PC-3 (cell line): ENCODE data around the gene ARHGAP12. TPM values are rescaled to one million over a fixed set of nuclear protein-coding genes. Genes with fewer than 3 reads are reported as not detected.

Experiments used
- ATAC-seq: fragments of 200-7000 bp; cut with Tn5 transposase; 2 replicates; pipeline ENCODE4 v1.9.1; 2020; ENCODE audit warnings: mild to moderate bottlenecking, moderate library complexity
- BruUV-seq: library from RNA; stranded (reverse); fragments of 400-500 nt; replicated peaks from 2 replicates; lab custom pipeline; 2021; lab: Mats Ljungman, UMichigan
- CTCF ChIA-PET: fragments of 300-600 bp; sonication (Branson Sonifier 250); formaldehyde crosslinking; loops from one replicate; lab custom pipeline; 2022; ENCODE audit warnings: antibody characterized with exemption; lab: Charles Lee
- POLR2A ChIA-PET: fragments of 300-600 bp; sonication (Branson Sonifier 250); formaldehyde crosslinking; loops from one replicate; lab custom pipeline; 2022; ENCODE audit warnings: antibody characterized with exemption; ENCODE audit not compliant: unreplicated experiment; lab: Charles Lee
- DNase-seq: peaks from one replicate; pipeline ENCODE4 v3.0.0-alpha.2; 2015
- H2AFZ ChIP-seq: fragments of 300-600 bp; sonication (generic); 2 replicates; pipeline ENCODE4 v1.6.0; 2016; ENCODE audit warnings: antibody characterized with exemption, low read length
- H3F3A ChIP-seq: fragments of 300-600 bp; sonication (generic); one replicate; pipeline ENCODE4 v1.6.0; 2017; ENCODE audit warnings: antibody characterized with exemption, low read length, control low read depth, mild to moderate bottlenecking; ENCODE audit not compliant: unreplicated experiment
- H3K27ac ChIP-seq: fragments of 300-600 bp; sonication (generic); 2 replicates; pipeline ENCODE4 v1.5.1; 2016; ENCODE audit warnings: mild to moderate bottlenecking, low read length
- H3K27me3 ChIP-seq: fragments of 300-600 bp; sonication (generic); 2 replicates; pipeline ENCODE4 v1.6.1; 2016; ENCODE audit warnings: low read length, mixed read lengths
- H3K36me3 ChIP-seq: fragments of 300-600 bp; sonication (generic); 2 replicates; pipeline ENCODE4 v1.6.1; 2016; ENCODE audit warnings: low read depth, mixed run types, low read length, mixed read lengths
- H3K4me1 ChIP-seq: fragments of 300-600 bp; sonication (generic); 2 replicates; pipeline ENCODE4 v1.5.1; 2016; ENCODE audit warnings: low read length; ENCODE audit not compliant: insufficient read depth
- H3K4me2 ChIP-seq: fragments of 300-600 bp; sonication (generic); 2 replicates; pipeline ENCODE4 v1.6.0; 2016; ENCODE audit warnings: low read length
- H3K4me3 ChIP-seq: fragments of 300-600 bp; sonication (generic); 2 replicates; pipeline ENCODE4 v1.5.1; 2016; ENCODE audit warnings: mild to moderate bottlenecking, low read length, mixed read lengths
- H3K79me2 ChIP-seq: fragments of 300-600 bp; sonication (generic); 2 replicates; pipeline ENCODE4 v1.6.1; 2017; ENCODE audit warnings: low read length, mixed read lengths
- H3K9ac ChIP-seq: fragments of 300-600 bp; sonication (generic); 2 replicates; pipeline ENCODE4 v1.6.0; 2016; ENCODE audit warnings: mild to moderate bottlenecking, low read length
- H3K9me2 ChIP-seq: fragments of 300-600 bp; sonication (generic); replicated peaks from 2 replicates; pipeline ENCODE4 v1.6.1; 2016; ENCODE audit warnings: mixed run types, low read length, mixed read lengths
- H3K9me3 ChIP-seq: fragments of 300-600 bp; sonication (generic); 2 replicates; pipeline ENCODE4 v1.6.1; 2016; ENCODE audit warnings: low read length, mixed read lengths
- H4K20me1 ChIP-seq: fragments of 300-600 bp; sonication (generic); 2 replicates; pipeline ENCODE4 v1.6.1; 2016; ENCODE audit warnings: low read length, mixed read lengths
- CTCF ChIP-seq: fragments of 300-600 bp; sonication (generic); conservative IDR thresholded peaks from 2 replicates; pipeline ENCODE4 v1.5.1; 2017; ENCODE audit warnings: antibody characterized with exemption, low read depth, mild to moderate bottlenecking, low read length
- EZH2 ChIP-seq: fragments of 300-600 bp; sonication (generic); IDR thresholded peaks from one replicate; pipeline ENCODE4 v1.6.1; 2017; ENCODE audit warnings: antibody characterized with exemption, mild to moderate bottlenecking, low read length; ENCODE audit not compliant: unreplicated experiment
- EZH2phosphoT487 ChIP-seq: fragments of 300-600 bp; sonication (generic); IDR thresholded peaks from 2 replicates; pipeline ENCODE4 v1.6.1; 2018; ENCODE audit warnings: mild to moderate bottlenecking, antibody characterized with exemption, low read length, borderline replicate concordance
- intact Hi-C: fragments of 100-400 bp; cut with micrococcal nuclease; formaldehyde crosslinking; loops from 2 replicates; pipeline ENCODE4 v1.9.0; 2023
- total RNA-seq: library from RNA; depleted of rRNA; stranded (reverse); fragments of >200 nt; gene quantifications from 2 replicates; pipeline ENCODE4 v1.2.3, GENCODE V29; 2014

The ARHGAP12 gene
- total RNA-seq, 1 experiment from 2014 or later = 16.6 TPM

GRCh38 chr10:31789555-31789954 lies 139.1 kb downstream of the ARHGAP12 start:
- ATAC-seq (no peak), DNase-seq (no peak)
- no TSS peak for BruUV-seq
- Histone ChIP-seq H3K27ac (no peak overlapping the region), H3K4me3 (no peak overlapping the region), H3K79me2 (no peaks in the 10 kb centered on the region), H3K4me2 (no peak overlapping the region), H3F3A (no peaks in the 10 kb centered on the region), H3K9me2 (no peaks in the 10 kb centered on the region), H3K36me3 (no peaks in the 10 kb centered on the region), H3K9me3 (no peaks in the 10 kb centered on the region), H4K20me1 (no peaks in the 10 kb centered on the region), H3K27me3 (no peaks in the 10 kb centered on the region), H2AFZ (no peak overlapping the region), H3K4me1 (no peaks in the 10 kb centered on the region), H3K9ac (no peak overlapping the region)
- intact Hi-C loops = no loop called here
- CTCF ChIA-PET = no interaction called here
- no peak for TF ChIP-seq CTCF
- no peak for TF ChIP-seq EZH2
- POLR2A ChIA-PET = no interaction called here

GRCh38 chr10:31782701-31783100 lies 145.9 kb downstream of the ARHGAP12 start:
- DNase-seq (no peak), ATAC-seq (no peak)
- Histone ChIP-seq H3K27me3 (no peaks in the 10 kb centered on the region), H3F3A (no peaks in the 10 kb centered on the region), H2AFZ (no peak overlapping the region), H4K20me1 (no peaks in the 10 kb centered on the region), H3K4me2 (no peak overlapping the region), H3K36me3 (no peaks in the 10 kb centered on the region), H3K9me3 (no peaks in the 10 kb centered on the region), H3K4me1 (no peaks in the 10 kb centered on the region), H3K9ac (no peak overlapping the region), H3K27ac (no peak overlapping the region), H3K4me3 (no peak overlapping the region), H3K9me2 (no peaks in the 10 kb centered on the region), H3K79me2 (no peaks in the 10 kb centered on the region)
- ChIA-PET CTCF (no interaction called here), POLR2A (no interaction called here)
- intact Hi-C loops = no loop called here
- TF ChIP-seq CTCF (no peak), EZH2phosphoT487 (no peak), EZH2 (no peak)
- BruUV-seq = no TSS peak

DNA sequence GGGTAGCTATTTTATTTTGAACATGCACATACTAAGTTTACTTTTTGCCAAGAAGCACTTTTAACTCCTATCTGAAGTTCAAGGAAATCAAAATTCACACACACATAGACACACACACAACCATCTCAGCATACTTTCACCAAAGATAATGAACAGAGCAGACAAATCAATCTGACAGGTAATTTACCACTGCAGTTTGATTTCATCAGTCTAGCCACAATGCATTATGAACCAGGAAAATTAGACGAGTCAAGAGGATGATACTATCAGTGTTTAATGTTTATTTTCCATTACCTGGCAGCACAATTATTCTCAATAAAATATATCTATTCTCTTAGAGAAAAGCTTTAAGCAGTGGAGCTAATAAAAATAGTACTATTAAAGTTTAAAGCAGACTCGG lies 147.9 kb downstream of the ARHGAP12 start:
- POLR2A ChIA-PET = no interaction called here

More for the DNA sequence above, 147.9 kb downstream of the ARHGAP12 start:
- no TSS peak for BruUV-seq
- TF ChIP-seq CTCF = no peak
- TF ChIP-seq EZH2phosphoT487 = no peak
- TF ChIP-seq EZH2 = no peak
- H3K9me3 ChIP-seq = no peaks in the 10 kb centered on the region
- H3F3A ChIP-seq = no peaks in the 10 kb centered on the region
- H4K20me1 ChIP-seq = no peaks in the 10 kb centered on the region
- DNase-seq = no peak
- no peak overlapping the region for H3K27ac ChIP-seq
- no peaks in the 10 kb centered on the region for H3K79me2 ChIP-seq
- CTCF ChIA-PET = no interaction called here
- ATAC-seq = no peak
- H3K36me3 ChIP-seq = no peaks in the 10 kb centered on the region
- peak overlapping the region; percentile 37; the same call in 1 of the 2 replicates for H2AFZ ChIP-seq
- H3K9me2 ChIP-seq = no peaks in the 10 kb centered on the region
- H3K4me1 ChIP-seq = no peaks in the 10 kb centered on the region
- intact Hi-C loops = no loop called here
- no peak overlapping the region for H3K4me3 ChIP-seq
- no peak overlapping the region for H3K4me2 ChIP-seq
- no peak overlapping the region for H3K9ac ChIP-seq
- no peaks in the 10 kb centered on the region for H3K27me3 ChIP-seq
